Measurements from ENCODE around the gene TRIML2.

DNA sequence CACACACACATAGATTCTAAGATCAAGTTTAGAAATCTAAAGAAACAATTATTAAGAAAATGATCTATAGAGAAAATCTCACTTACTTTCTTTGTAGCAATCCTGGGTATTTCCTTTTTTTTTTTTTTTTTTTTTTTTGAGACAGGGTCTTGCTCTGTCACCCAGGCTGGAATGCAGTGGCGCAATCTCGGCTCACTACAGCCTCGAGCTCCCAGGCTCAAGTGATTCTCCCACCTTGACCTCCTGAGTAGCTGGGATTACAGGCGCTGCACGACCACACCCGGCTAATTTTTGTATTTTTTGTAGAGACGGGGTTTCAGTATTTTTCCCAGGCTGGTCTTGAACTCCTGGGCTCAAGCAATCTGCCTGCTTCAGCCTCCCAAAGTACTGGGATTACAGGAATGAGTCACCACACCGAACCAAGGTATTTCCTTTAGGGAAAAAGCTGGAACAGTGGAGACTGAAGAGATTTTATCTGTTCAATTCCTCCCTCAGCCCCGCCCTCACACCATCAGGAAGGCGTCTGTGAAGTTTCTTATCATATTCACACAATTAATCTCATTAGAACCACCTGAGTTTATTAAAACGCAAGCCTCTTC is at the start of gene TRIML2:
- TF ChIP-seq CTCF (IDR thresholded peaks at IDR 0.05; ENCODE audit: poor library complexity, severe bottlenecking) (no peak), EZH2 (IDR thresholded peaks at IDR 0.05; ENCODE audit: borderline replicate concordance, insufficient read depth, low read length, poor library complexity, severe bottlenecking) (no peak), RAD21 (conservative IDR thresholded peaks at IDR 0.05) (no peak), POLR2AphosphoS5 (IDR thresholded peaks at IDR 0.05) (no peak)

All from neural cell (in vitro differentiated cells).